Measurements from ENCODE around the gene NLRP14.

The NLRP14 gene

DNA sequence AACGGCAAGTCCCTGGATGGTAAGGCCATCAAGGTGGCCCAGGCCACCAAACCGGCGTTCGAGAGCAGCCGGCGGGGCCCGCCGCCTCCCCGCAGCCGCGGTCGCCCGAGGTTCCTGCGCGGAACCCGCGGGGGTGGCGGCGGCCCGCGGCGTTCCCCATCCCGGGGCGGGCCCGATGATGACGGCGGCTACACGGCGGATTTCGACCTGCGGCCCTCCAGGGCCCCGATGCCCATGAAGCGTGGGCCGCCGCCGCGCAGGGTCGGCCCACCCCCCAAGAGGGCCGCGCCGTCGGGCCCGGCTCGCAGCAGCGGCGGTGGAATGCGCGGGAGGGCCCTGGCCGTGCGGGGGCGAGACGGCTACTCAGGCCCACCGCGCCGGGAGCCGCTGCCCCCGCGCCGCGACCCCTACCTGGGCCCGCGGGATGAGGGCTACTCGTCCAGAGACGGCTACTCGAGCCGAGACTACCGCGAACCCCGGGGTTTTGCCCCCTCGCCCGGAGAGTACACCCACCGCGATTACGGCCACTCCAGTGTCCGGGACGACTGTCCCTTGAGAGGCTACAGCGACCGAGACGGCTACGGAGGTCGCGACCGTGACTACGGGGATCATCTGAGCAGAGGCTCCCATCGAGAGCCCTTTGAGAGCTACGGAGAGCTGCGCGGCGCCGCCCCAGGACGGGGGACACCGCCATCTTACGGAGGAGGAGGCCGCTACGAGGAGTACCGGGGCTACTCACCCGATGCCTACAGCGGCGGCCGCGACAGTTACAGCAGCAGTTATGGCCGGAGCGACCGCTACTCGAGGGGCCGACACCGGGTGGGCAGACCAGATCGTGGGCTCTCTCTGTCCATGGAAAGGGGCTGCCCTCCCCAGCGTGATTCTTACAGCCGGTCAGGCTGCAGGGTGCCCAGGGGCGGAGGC is 69.3 kb downstream of the NLRP14 start:
- H3K27me3 Mint-ChIP-seq, result peaks cover 5% of the 10 kb centered on the region
- no peaks in the 10 kb centered on the region for H3K4me1 Mint-ChIP-seq (ENCODE audit: low read depth)
- H3K36me3 Mint-ChIP-seq, result no peaks in the 10 kb centered on the region
- H3K27ac Mint-ChIP-seq, result no peak overlapping the region
- H3K4me3 Mint-ChIP-seq, result no peak overlapping the region
- H3K9me3 Mint-ChIP-seq (ENCODE audit: low read depth), result no peaks in the 10 kb centered on the region

DNA sequence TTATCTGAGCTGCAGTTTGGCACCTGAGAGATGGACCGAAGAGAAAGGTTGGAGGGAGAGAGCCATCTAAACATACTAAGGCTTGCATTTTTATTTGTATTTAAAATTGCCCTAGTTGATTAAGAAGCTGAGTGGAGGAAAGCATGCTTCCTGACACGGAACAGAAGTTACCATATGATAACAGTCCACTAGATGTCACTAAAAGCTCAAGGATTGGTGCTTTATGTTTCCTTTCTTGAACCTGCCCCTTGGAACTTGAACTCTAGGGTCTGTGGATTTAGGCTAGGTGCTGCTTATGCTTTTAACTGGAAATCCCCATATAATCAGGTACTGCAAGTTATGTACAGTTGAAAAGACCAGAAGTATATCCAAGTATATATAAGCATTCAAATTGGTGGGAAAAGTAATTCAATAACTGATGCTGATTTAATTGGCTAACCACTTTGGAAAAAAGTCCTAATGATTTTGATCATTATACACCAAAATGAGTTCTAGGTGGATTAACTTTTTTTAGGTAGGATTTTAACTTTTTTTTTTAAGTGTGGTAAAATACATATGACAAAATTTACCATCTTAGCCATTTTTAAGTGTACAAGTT is 78.1 kb downstream of the NLRP14 start:
- H3K4me3 Mint-ChIP-seq, result no peak overlapping the region
- H3K27me3 Mint-ChIP-seq, result peaks cover 12% of the 10 kb centered on the region
- H3K36me3 Mint-ChIP-seq, result no peaks in the 10 kb centered on the region
- no peaks in the 10 kb centered on the region for H3K4me1 Mint-ChIP-seq (ENCODE audit: low read depth)
- no peaks in the 10 kb centered on the region for H3K9me3 Mint-ChIP-seq (ENCODE audit: low read depth)
- H3K27ac Mint-ChIP-seq, result no peak overlapping the region

DNA sequence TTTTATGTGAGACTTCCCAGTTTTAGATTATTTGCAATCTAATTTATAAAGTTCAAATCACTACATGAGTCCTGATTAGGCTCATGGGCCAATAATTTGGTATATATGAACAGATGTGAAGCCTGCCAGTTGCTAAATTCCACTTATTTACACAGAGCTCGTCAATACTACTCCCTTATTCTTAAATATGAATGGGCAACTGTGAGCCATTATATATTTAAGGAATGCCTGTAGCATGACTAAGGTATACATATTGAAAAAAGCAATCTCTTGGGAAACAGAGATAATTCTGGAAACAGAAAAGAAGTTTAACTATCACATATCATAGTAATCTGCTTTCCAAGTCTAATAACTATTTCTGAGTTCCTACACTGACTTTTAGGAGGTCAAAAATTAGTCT is 95.5 kb downstream of the NLRP14 start:
- no peak overlapping the region for H3K27ac Mint-ChIP-seq
- H3K27me3 Mint-ChIP-seq, result peaks cover 13% of the 10 kb centered on the region
- H3K9me3 Mint-ChIP-seq (ENCODE audit: low read depth), result no peaks in the 10 kb centered on the region
- H3K36me3 Mint-ChIP-seq, result no peaks in the 10 kb centered on the region
- no peaks in the 10 kb centered on the region for H3K4me1 Mint-ChIP-seq (ENCODE audit: low read depth)
- H3K4me3 Mint-ChIP-seq, result no peak overlapping the region

DNA sequence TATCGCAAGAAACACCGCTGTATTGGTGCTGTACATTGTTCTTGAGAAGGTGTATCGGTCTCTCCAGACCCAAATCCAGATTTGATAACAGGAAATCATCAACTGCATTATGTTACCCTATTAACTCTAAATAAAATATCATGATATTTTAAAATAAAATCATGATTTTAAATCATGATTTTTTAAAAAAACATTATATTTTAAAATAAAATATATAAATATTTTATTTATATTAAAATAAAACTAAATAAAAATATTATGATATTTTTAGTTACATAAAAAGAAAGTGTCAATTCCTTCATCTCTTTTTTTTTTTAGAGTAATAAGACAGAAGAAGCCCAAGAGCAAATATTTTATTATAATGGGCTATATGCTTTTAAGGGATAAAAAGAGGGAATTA is 96.1 kb downstream of the NLRP14 start:
- H3K9me3 Mint-ChIP-seq (ENCODE audit: low read depth), result no peaks in the 10 kb centered on the region
- no peaks in the 10 kb centered on the region for H3K4me1 Mint-ChIP-seq (ENCODE audit: low read depth)
- H3K4me3 Mint-ChIP-seq, result no peak overlapping the region
- no peaks in the 10 kb centered on the region for H3K36me3 Mint-ChIP-seq
- peaks cover 13% of the 10 kb centered on the region for H3K27me3 Mint-ChIP-seq
- H3K27ac Mint-ChIP-seq, result no peak overlapping the region
